Smooth muscle cell (in vitro differentiated cells): ENCODE data around the gene SLC6A15. TPM values are rescaled to one million over a fixed set of nuclear protein-coding genes. Genes with fewer than 3 reads are reported as not detected.

Experiments used
- DNase-seq: peaks from one replicate; lab custom pipeline; 2025; ENCODE audit not compliant: unreplicated experiment; lab: John Stamatoyannopoulos, UW
- H2AFZ ChIP-seq: fragments of 200-600 bp; sonication (generic); 2 replicates; pipeline ENCODE4 v1.6.0; 2016; ENCODE audit warnings: antibody characterized with exemption, low read depth, mild to moderate bottlenecking
- H3F3A ChIP-seq: fragments of 200-600 bp; sonication (generic); 2 replicates; pipeline ENCODE4 v1.6.0; 2017; ENCODE audit warnings: antibody characterized with exemption, low read depth
- H3K27ac ChIP-seq: fragments of 200-600 bp; sonication (generic); 2 replicates; pipeline ENCODE4 v1.5.1; 2016; ENCODE audit warnings: low read depth, mild to moderate bottlenecking
- H3K27me3 ChIP-seq: fragments of 200-600 bp; sonication (generic); 2 replicates; pipeline ENCODE4 v1.6.1; 2016; ENCODE audit warnings: low read depth, mild to moderate bottlenecking
- H3K36me3 ChIP-seq: fragments of 200-600 bp; sonication (generic); 2 replicates; pipeline ENCODE4 v1.5.1; 2016; ENCODE audit warnings: low read depth
- H3K4me1 ChIP-seq: fragments of 200-600 bp; sonication (generic); 2 replicates; pipeline ENCODE4 v1.5.1; 2016; ENCODE audit warnings: low read depth
- H3K4me2 ChIP-seq: fragments of 200-600 bp; sonication (generic); 2 replicates; pipeline ENCODE4 v1.6.0; 2016; ENCODE audit warnings: mild to moderate bottlenecking
- H3K4me3 ChIP-seq: fragments of 200-600 bp; sonication (generic); 2 replicates; pipeline ENCODE4 v1.5.1; 2016; ENCODE audit warnings: mild to moderate bottlenecking
- H3K79me2 ChIP-seq: fragments of 200-600 bp; sonication (generic); 2 replicates; pipeline ENCODE4 v1.6.0; 2016; ENCODE audit warnings: low read depth, mild to moderate bottlenecking
- H3K9ac ChIP-seq: fragments of 200-600 bp; sonication (generic); 2 replicates; pipeline ENCODE4 v1.6.0; 2016; ENCODE audit warnings: low read depth
- H3K9me3 ChIP-seq: fragments of 200-600 bp; sonication (generic); replicated peaks from 2 replicates; pipeline ENCODE4 v1.5.1; 2016; ENCODE audit warnings: low read depth
- H4K20me1 ChIP-seq: fragments of 200-600 bp; sonication (generic); 2 replicates; pipeline ENCODE4 v1.6.0; 2016; ENCODE audit warnings: low read depth
- CTCF ChIP-seq: fragments of 200-600 bp; sonication (generic); IDR thresholded peaks from 2 replicates; pipeline ENCODE4 v1.5.1; 2017; ENCODE audit warnings: borderline replicate concordance, mild to moderate bottlenecking, antibody characterized with exemption; ENCODE audit not compliant: insufficient read depth, poor library complexity, severe bottlenecking
- WGBS: methylation state at CpG from one replicate; pipeline ENCODE4 v1.1.7; 2016; ENCODE audit warnings: low lambda C conversion rate; 5-methylcytosine and 5-hydroxymethylcytosine counted together
- polyA plus RNA-seq: library from polyadenylated mRNA; unstranded; fragments of >200 nt; fragmentation: Nextera tagmentation; extraction: Ambion mirVana; gene quantifications from 2 replicates; pipeline ENCODE4 v1.2.1, GENCODE V29; 2016
- total RNA-seq: library from RNA; depleted of rRNA; stranded (reverse); fragments of >200 nt; gene quantifications from 2 replicates; pipeline ENCODE4 v1.2.3, GENCODE V29; 2014

Gene SLC6A15
- total and polyA plus RNA-seq, 2 experiments from 2014 or later: 6.4 to 11.6 TPM

GRCh38 chr12:84875241-84875640 is 37.4 kb downstream of the SLC6A15 start:
- DNase-seq: no peak
- Histone ChIP-seq H2AFZ (peak overlapping the region; percentile 65), H3K9me3 (no peaks in the 10 kb centered on the region), H3F3A (no peaks in the 10 kb centered on the region), H3K9ac (no peak overlapping the region), H3K27me3 (no peaks in the 10 kb centered on the region), H3K4me2 (peak overlapping the region; percentile 32), H4K20me1 (no peaks in the 10 kb centered on the region), H3K27ac (no peak overlapping the region), H3K79me2 (no peaks in the 10 kb centered on the region), H3K4me3 (no peak overlapping the region), H3K36me3 (no peaks in the 10 kb centered on the region), H3K4me1 (peaks cover 8% of the 10 kb centered on the region)
- WGBS: 42% methylated on average over 4 of the region's 4 CpGs
- TF ChIP-seq CTCF: no peak

- Histone ChIP-seq H3K9ac (no peak overlapping the region), H3K4me2 (peak overlapping the region; percentile 32), H3K4me3 (no peak overlapping the region), H4K20me1 (no peaks in the 10 kb centered on the region), H3K4me1 (peaks cover 8% of the 10 kb centered on the region), H2AFZ (peak overlapping the region; percentile 65), H3K79me2 (no peaks in the 10 kb centered on the region), H3K36me3 (no peaks in the 10 kb centered on the region), H3F3A (no peaks in the 10 kb centered on the region), H3K9me3 (no peaks in the 10 kb centered on the region), H3K27me3 (no peaks in the 10 kb centered on the region), H3K27ac (no peak overlapping the region)
- TF ChIP-seq CTCF: no peak
- DNase-seq: no peak
Measured at GRCh38 chr12:84874825-84875139, 37.8 kb downstream of the SLC6A15 start.

- Histone ChIP-seq H4K20me1 (no peaks in the 10 kb centered on the region), H3K36me3 (no peaks in the 10 kb centered on the region), H3K27me3 (no peaks in the 10 kb centered on the region), H3K4me3 (no peak overlapping the region), H2AFZ (no peak overlapping the region), H3K27ac (no peak overlapping the region), H3K4me1 (peaks cover 8% of the 10 kb centered on the region), H3K79me2 (no peaks in the 10 kb centered on the region), H3K9ac (no peak overlapping the region), H3F3A (no peaks in the 10 kb centered on the region), H3K4me2 (no peak overlapping the region), H3K9me3 (no peaks in the 10 kb centered on the region)
- 76% methylated on average over 7 of the region's 7 CpGs for WGBS
- DNase-seq: no peak
- TF ChIP-seq CTCF: peak; percentile 77
Measured at GRCh38 chr12:84874125-84874824, 38.3 kb downstream of the SLC6A15 start.

GRCh38 chr12:84862186-84862585 is 50.4 kb downstream of the SLC6A15 start:
- Histone ChIP-seq H3K36me3 (no peaks in the 10 kb centered on the region), H3K4me2 (no peak overlapping the region), H3K27ac (no peak overlapping the region), H3K4me3 (no peak overlapping the region), H3K9ac (no peak overlapping the region), H3K9me3 (no peaks in the 10 kb centered on the region), H3F3A (no peaks in the 10 kb centered on the region), H3K27me3 (no peaks in the 10 kb centered on the region), H3K79me2 (no peaks in the 10 kb centered on the region), H3K4me1 (no peaks in the 10 kb centered on the region), H4K20me1 (no peaks in the 10 kb centered on the region), H2AFZ (no peak overlapping the region)
- 87% methylated on average over 3 of the region's 3 CpGs for WGBS
- TF ChIP-seq CTCF: no peak
- no peak for DNase-seq
